ENCODE measurements around the gene RFC5. TPM values are rescaled to one million over a fixed set of nuclear protein-coding genes. Genes with fewer than 3 reads are reported as not detected.

RFC5 gene
- total and polyA plus RNA-seq, 7 experiments from 2014 or later = 6.3 to 40.3 (median 18.0) TPM

DNA sequence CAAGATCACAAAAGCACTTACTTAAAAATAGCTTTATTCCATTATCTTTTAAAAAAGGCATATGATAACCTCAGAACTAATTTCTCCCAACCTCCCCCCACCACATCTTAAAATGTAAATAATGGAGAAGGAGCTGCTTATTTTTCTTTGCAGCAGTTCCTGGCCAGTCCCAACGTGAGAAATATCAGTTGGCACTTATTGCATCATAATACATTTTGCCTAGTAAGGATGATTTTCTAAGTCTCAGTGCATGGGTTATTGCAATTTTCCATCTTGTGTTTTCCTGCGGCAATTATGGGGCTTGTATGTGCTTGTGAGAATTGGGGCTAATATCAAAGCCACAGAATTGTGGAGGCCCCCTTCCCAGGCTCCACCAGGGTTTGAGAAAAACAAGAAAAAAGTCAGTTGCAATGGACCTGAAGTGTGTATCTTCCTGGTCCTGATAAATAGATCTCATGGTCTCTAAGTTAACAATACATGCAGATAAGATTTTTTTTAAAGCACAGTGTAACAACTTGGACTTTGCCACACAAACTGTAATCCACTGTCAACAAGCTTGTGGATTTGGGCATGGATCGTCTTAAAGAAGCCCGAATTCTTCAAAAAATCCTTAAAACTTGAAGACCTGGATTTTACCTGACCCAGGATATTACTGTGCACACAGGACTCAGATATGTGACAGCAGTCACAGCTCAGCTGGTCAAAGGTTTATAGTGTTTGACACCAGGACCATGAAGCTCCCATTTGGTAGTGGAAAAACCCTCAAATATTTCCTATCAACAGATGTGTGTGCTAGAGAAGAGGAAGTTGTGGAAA is 47.3 kb downstream of the RFC5 start:
- no peak overlapping the region for H3K27ac ChIP-seq (ENCODE audit: low read depth, low read length)
- H3K27me3 ChIP-seq (ENCODE audit: control insufficient read depth in 2 of 2, insufficient read depth in 2 of 2, low read length in 2 of 2) = no peaks in the 10 kb centered on the region
- H3K27ac Mint-ChIP-seq = peak overlapping the region in 3 of 9 donors; percentile 31 to 98 (median 51)
- POLR2A ChIA-PET = interaction anchor here (0.9 to 2.0 kb wide), 3 partner anchors 47 to 312 kb away, joined by 3 to 6 read pairs (median 3); partner anchors contain the start of gene RFC5
- peaks cover 42 to 75% (median 62%) of the 10 kb centered on the region in 7 donors for H3K4me1 Mint-ChIP-seq
- peaks cover 0 to 3% (median 0%) of the 10 kb centered on the region in 5 donors for H3K36me3 Mint-ChIP-seq
- H3K27me3 Mint-ChIP-seq = peaks cover 0 to 9% (median 0%) of the 10 kb centered on the region in 5 donors
- H3K4me3 ChIP-seq (ENCODE audit: low read length) = no peak overlapping the region
- DNase-seq (no peak), ATAC-seq (no peak)
- CTCF ChIA-PET = interaction anchor here (1.0 to 1.6 kb wide), 2 partner anchors 9 to 312 kb away, joined by 3 to 10 read pairs; partner anchors contain the start of gene SUDS3
- H3K9me3 ChIP-seq (ENCODE audit: control insufficient read depth in 2 of 3, low read length in 3 of 3) = no peaks in the 10 kb centered on the region
- peaks cover 13 to 32% of the 10 kb centered on the region in 2 donors for H3K4me1 ChIP-seq (ENCODE audit: control insufficient read depth in 2 of 2, insufficient read depth in 2 of 2, low read length in 2 of 2)
- intact Hi-C loops (cut with micrococcal nuclease) = loop anchor here (2.0 to 10.0 kb wide), 9 partner anchors 39 to 1601 kb away; partner anchors contain the start of genes FBXO21 (in 1 of the 2), PRKAB1 (in 1 of the 2), RNFT2 (in 1 of the 2) and SPRING1 (in 1 of the 2)
- H3K4me3 Mint-ChIP-seq = peak overlapping the region; percentile 39 to 100 (median 84)
- H3K9me3 Mint-ChIP-seq = no peaks in the 10 kb centered on the region
- peaks cover 0 to 8% (median 0%) of the 10 kb centered on the region in 3 experiments for H3K36me3 ChIP-seq (ENCODE audit: control insufficient read depth in 2 of 3, insufficient read depth in 3 of 3, low read length in 3 of 3)

DNA sequence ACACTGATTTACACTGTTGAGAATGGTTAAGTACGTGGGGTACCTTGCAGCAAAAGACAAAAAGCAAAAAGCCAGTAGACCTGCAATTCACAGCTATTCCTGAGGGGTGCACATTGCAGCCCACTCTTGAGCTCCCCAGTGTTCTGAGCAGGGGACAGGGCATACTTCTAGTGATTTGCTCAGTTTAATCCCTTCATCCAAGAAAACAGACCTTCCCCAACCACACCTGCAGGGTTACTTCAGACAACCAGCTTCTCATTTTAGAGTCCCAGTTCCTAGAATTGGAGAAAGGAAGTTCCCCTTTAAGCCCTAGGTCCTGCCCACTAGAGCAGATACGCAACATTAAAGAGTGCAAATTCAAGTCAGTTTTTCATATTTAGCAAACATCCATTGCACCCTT is 48.1 kb downstream of the RFC5 start:
- peak; percentile 53 for ATAC-seq
- Mint-ChIP-seq H3K27ac (peak overlapping the region in 7 of 9 donors; percentile 31 to 85 (median 63)), H3K9me3 (no peaks in the 10 kb centered on the region), H3K4me3 (peak overlapping the region; percentile 45 to 81 (median 63)), H3K4me1 (peaks cover 34 to 68% (median 54%) of the 10 kb centered on the region in 7 donors), H3K27me3 (peaks cover 0 to 9% (median 0%) of the 10 kb centered on the region in 5 donors), H3K36me3 (peaks cover 0 to 2% (median 0%) of the 10 kb centered on the region in 5 donors)
- CTCF ChIA-PET = interaction anchor here (0.6 to 1.6 kb wide), 4 partner anchors 9 to 313 kb away, joined by 3 to 10 read pairs (median 3); partner anchors contain the start of gene SUDS3
- Histone ChIP-seq H3K4me3 (ENCODE audit: low read length) (no peak overlapping the region), H3K36me3 (ENCODE audit: control insufficient read depth in 2 of 3, insufficient read depth in 3 of 3, low read length in 3 of 3) (peaks cover 0 to 8% (median 0%) of the 10 kb centered on the region in 3 experiments), H3K27me3 (ENCODE audit: control insufficient read depth in 2 of 2, insufficient read depth in 2 of 2, low read length in 2 of 2) (no peaks in the 10 kb centered on the region), H3K4me1 (ENCODE audit: control insufficient read depth in 2 of 2, insufficient read depth in 2 of 2, low read length in 2 of 2) (peaks cover 7 to 27% of the 10 kb centered on the region in 2 donors), H3K27ac (ENCODE audit: low read depth, low read length) (no peak overlapping the region), H3K9me3 (ENCODE audit: control insufficient read depth in 2 of 3, low read length in 3 of 3) (no peaks in the 10 kb centered on the region)
- intact Hi-C loops (cut with micrococcal nuclease) = loop anchor here (1.0 to 10.0 kb wide), 9 partner anchors 38 to 1600 kb away; partner anchors contain the start of genes FBXO21 (in 1 of the 2), PRKAB1 (in 1 of the 2), RNFT2 (in 1 of the 2) and SPRING1 (in 1 of the 2)
- peak in 3 of 9 donors; percentile 21 to 27 (median 25) for DNase-seq
- POLR2A ChIA-PET = interaction anchor here (0.8 to 2.0 kb wide), 3 partner anchors 9 to 311 kb away, joined by 3 to 6 read pairs (median 4); partner anchors contain the start of gene RFC5

DNA sequence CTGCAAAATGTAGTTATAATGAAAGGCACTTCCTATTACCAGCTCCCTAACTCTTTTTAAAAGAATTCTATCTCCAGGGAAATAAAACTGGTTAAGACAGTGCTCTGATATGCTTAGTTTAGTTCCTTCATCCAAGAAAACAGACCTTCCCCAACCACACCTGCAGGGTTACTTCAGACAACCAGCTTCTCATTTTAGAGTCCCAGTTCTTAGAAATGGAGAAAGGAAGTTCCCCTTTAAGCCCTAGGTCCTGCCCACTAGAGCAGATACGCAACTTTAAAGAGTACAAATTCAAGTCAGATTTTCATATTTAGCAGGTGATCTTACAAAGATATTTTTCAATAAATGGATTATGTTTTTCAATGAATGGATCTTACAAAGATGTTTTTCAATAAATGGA is 48.9 kb downstream of the RFC5 start:
- DNase-seq (no peak), ATAC-seq (no peak)
- Histone ChIP-seq H3K27me3 (ENCODE audit: control insufficient read depth in 2 of 2, insufficient read depth in 2 of 2, low read length in 2 of 2) (no peaks in the 10 kb centered on the region), H3K36me3 (ENCODE audit: control insufficient read depth in 2 of 3, insufficient read depth in 3 of 3, low read length in 3 of 3) (peaks cover 0 to 8% (median 0%) of the 10 kb centered on the region in 3 experiments), H3K4me3 (ENCODE audit: low read length) (no peak overlapping the region), H3K27ac (ENCODE audit: low read depth, low read length) (no peak overlapping the region), H3K9me3 (ENCODE audit: control insufficient read depth in 2 of 3, low read length in 3 of 3) (no peaks in the 10 kb centered on the region), H3K4me1 (ENCODE audit: control insufficient read depth in 2 of 2, insufficient read depth in 2 of 2, low read length in 2 of 2) (peaks cover 0 to 20% of the 10 kb centered on the region in 2 donors)
- Mint-ChIP-seq H3K36me3 (peaks cover 0 to 2% (median 0%) of the 10 kb centered on the region in 5 donors), H3K27me3 (peaks cover 0 to 9% (median 0%) of the 10 kb centered on the region in 5 donors), H3K4me3 (peak overlapping the region in 9 of 10 donors; percentile 44 to 78 (median 57)), H3K4me1 (peaks cover 32 to 61% (median 46%) of the 10 kb centered on the region in 7 donors), H3K27ac (peak overlapping the region in 3 of 9 donors; percentile 3 to 50 (median 10)), H3K9me3 (no peaks in the 10 kb centered on the region)
- ChIA-PET POLR2A (no interaction called here), CTCF (interaction anchor here (0.9 to 1.6 kb wide), 3 partner anchors 10 to 312 kb away, joined by 3 to 10 read pairs (median 3); no protein-coding TSS in a partner anchor)
- intact Hi-C loops (cut with micrococcal nuclease) = loop anchor here in 1 of 2 donors (1.0 to 10.0 kb wide), 3 partner anchors 75 to 1599 kb away; partner anchors contain the start of genes PRKAB1 and SUDS3

DNA sequence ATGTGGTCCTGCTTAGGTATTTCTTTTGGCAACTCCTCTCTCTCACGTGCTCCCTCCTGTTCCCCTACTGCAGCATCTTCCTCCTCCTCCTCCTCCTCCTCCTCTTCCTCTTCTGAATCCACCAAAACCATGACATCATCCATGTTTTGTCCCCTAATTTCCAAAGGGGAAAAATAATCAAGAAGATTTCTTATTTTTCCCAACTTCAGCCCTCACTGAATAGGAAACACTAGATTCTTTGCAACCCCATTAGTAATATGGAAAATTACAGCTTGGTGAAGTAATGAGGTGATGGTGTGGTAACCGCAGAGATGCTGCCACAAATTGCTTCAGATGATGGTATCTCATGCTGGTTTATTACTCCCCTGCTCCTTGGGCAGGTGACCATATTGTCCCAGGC is 51.9 kb downstream of the RFC5 start:
- ChIA-PET POLR2A (interaction anchor here (0.6 kb wide), 2 partner anchors 9 to 10 kb away, joined by 3 read pairs; no protein-coding TSS in a partner anchor), CTCF (no interaction called here)
- no peak overlapping the region for H3K27ac ChIP-seq (ENCODE audit: low read depth, low read length)
- ATAC-seq (no peak), DNase-seq (no peak)
- Mint-ChIP-seq H3K9me3 (no peaks in the 10 kb centered on the region), H3K36me3 (peaks cover 0 to 4% (median 0%) of the 10 kb centered on the region in 5 donors), H3K27me3 (peaks cover 0 to 9% (median 0%) of the 10 kb centered on the region in 5 donors), H3K4me3 (no peak overlapping the region), H3K4me1 (peaks cover 14 to 50% (median 32%) of the 10 kb centered on the region in 7 donors), H3K27ac (peak overlapping the region in 1 of 9 donors; percentile 9)
- H3K9me3 ChIP-seq (ENCODE audit: control insufficient read depth in 2 of 3, low read length in 3 of 3) = no peaks in the 10 kb centered on the region
- no peak overlapping the region for H3K4me3 ChIP-seq (ENCODE audit: low read length)
- intact Hi-C loops (cut with micrococcal nuclease) = loop anchor here in 1 of 2 donors (10.0 kb wide), 1 partner anchor 1596 kb away; the partner anchor contains the start of gene PRKAB1
- no peaks in the 10 kb centered on the region for H3K27me3 ChIP-seq (ENCODE audit: control insufficient read depth in 2 of 2, insufficient read depth in 2 of 2, low read length in 2 of 2)
- H3K36me3 ChIP-seq (ENCODE audit: control insufficient read depth in 2 of 3, insufficient read depth in 3 of 3, low read length in 3 of 3) = no peaks in the 10 kb centered on the region
- peaks cover 0 to 20% of the 10 kb centered on the region in 2 donors for H3K4me1 ChIP-seq (ENCODE audit: control insufficient read depth in 2 of 2, insufficient read depth in 2 of 2, low read length in 2 of 2)

DNA sequence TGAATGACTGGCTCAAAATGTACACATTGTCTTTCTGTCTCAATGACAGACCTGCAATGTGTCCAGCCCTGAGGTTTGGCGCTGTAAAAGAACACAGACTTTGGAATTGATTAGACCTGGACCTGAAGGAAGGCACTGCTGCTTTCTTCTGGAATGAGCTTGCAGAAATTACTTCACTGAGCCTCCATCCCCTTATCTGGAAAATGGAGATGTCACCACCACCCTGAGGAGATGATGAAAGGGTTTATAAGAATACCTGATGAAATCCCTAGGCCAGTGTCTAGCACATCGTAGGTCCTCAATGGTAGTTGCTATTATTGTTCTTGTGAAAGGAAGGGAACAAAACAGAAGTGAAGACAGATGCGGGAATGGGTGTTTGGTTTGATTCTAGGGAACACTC is 54.1 kb downstream of the RFC5 start:
- no peak overlapping the region for H3K4me3 ChIP-seq (ENCODE audit: low read length)
- Mint-ChIP-seq H3K27me3 (peaks cover 0 to 9% (median 0%) of the 10 kb centered on the region in 5 donors), H3K9me3 (no peaks in the 10 kb centered on the region), H3K4me3 (no peak overlapping the region), H3K36me3 (peaks cover 0 to 4% (median 0%) of the 10 kb centered on the region in 5 donors), H3K4me1 (peaks cover 3 to 28% (median 10%) of the 10 kb centered on the region in 7 donors), H3K27ac (peak overlapping the region in 1 of 9 donors; percentile 33)
- no peaks in the 10 kb centered on the region for H3K27me3 ChIP-seq (ENCODE audit: control insufficient read depth in 2 of 2, insufficient read depth in 2 of 2, low read length in 2 of 2)
- ATAC-seq (no peak), DNase-seq (no peak)
- ChIA-PET POLR2A (no interaction called here), CTCF (no interaction called here)
- no peak overlapping the region for H3K27ac ChIP-seq (ENCODE audit: low read depth, low read length)
- peaks cover 0 to 3% of the 10 kb centered on the region in 2 donors for H3K4me1 ChIP-seq (ENCODE audit: control insufficient read depth in 2 of 2, insufficient read depth in 2 of 2, low read length in 2 of 2)
- intact Hi-C loops (cut with micrococcal nuclease) = no loop called here
- no peaks in the 10 kb centered on the region for H3K9me3 ChIP-seq (ENCODE audit: control insufficient read depth in 2 of 3, low read length in 3 of 3)
- no peaks in the 10 kb centered on the region for H3K36me3 ChIP-seq (ENCODE audit: control insufficient read depth in 2 of 3, insufficient read depth in 3 of 3, low read length in 3 of 3)

DNA sequence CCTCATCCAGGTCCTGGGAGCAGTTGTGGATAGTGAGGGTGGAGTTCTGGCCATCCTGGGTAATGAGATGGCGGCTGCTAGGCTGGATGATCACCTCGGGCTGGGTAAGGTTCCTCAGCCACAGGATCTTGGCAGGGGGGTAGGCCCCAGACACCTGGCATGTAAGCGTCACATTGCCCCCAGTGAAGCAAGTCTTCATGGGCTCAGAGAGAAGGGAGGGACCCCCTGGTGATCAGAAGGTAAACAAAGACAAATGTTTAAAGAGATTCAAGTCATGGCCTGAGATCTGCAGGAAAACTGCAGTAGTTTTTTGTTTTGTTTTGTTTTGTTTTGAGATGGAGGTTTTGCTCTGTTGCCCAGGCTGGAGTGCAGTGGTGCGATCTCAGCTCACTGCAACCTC is 57.3 kb downstream of the RFC5 start:
- H3K4me1 ChIP-seq (ENCODE audit: control insufficient read depth in 2 of 2, insufficient read depth in 2 of 2, low read length in 2 of 2) = no peaks in the 10 kb centered on the region
- ChIA-PET POLR2A (no interaction called here), CTCF (no interaction called here)
- peaks cover 0 to 1% (median 0%) of the 10 kb centered on the region in 7 donors for H3K4me1 Mint-ChIP-seq
- H3K36me3 ChIP-seq (ENCODE audit: control insufficient read depth in 2 of 3, insufficient read depth in 3 of 3, low read length in 3 of 3) = no peaks in the 10 kb centered on the region
- no peak overlapping the region for H3K27ac ChIP-seq (ENCODE audit: low read depth, low read length)
- no peak overlapping the region for H3K4me3 Mint-ChIP-seq
- ATAC-seq (no peak), DNase-seq (no peak)
- H3K27ac Mint-ChIP-seq = no peak overlapping the region
- peaks cover 0 to 5% (median 0%) of the 10 kb centered on the region in 11 donors for H3K9me3 Mint-ChIP-seq
- H3K4me3 ChIP-seq (ENCODE audit: low read length) = no peak overlapping the region
- H3K9me3 ChIP-seq (ENCODE audit: control insufficient read depth in 2 of 3, low read length in 3 of 3) = no peaks in the 10 kb centered on the region
- no peaks in the 10 kb centered on the region for H3K27me3 Mint-ChIP-seq
- intact Hi-C loops (cut with micrococcal nuclease) = no loop called here
- H3K36me3 Mint-ChIP-seq = peaks cover 0 to 6% (median 0%) of the 10 kb centered on the region in 5 donors
- H3K27me3 ChIP-seq (ENCODE audit: control insufficient read depth in 2 of 2, insufficient read depth in 2 of 2, low read length in 2 of 2) = no peaks in the 10 kb centered on the region
